RWPE2 (cell line): ENCODE measurements around the gene MANEA.

Source experiments
- ATAC-seq: fragments of 200-7000 bp; cut with Tn5 transposase; 3 replicates; pipeline ENCODE4 v1.9.1; 2021; ENCODE audit warnings: low read depth
- DNase-seq: peaks from one replicate; pipeline ENCODE4 v3.0.0-alpha.2; 2020; ENCODE audit warnings: low spot score
- H3K27ac ChIP-seq: fragments of 450-650 bp; 2 replicates; pipeline ENCODE4 v1.5.1; 2017; ENCODE audit warnings: mild to moderate bottlenecking; ENCODE audit not compliant: poor library complexity, severe bottlenecking
- H3K27me3 ChIP-seq: fragments of 250-450 bp; sonication (Bioruptor Pico); 2 replicates; pipeline ENCODE4 v1.5.1; 2021; ENCODE audit warnings: mild to moderate bottlenecking, moderate library complexity; ENCODE audit not compliant: insufficient read depth, poor library complexity, severe bottlenecking
- H3K36me3 ChIP-seq: fragments of 250-450 bp; sonication (Bioruptor Pico); 2 replicates; pipeline ENCODE4 v1.5.1; 2020; ENCODE audit warnings: low read depth, mild to moderate bottlenecking, moderate library complexity
- H3K4me1 ChIP-seq: fragments of 250-450 bp; sonication (Bioruptor Pico); 2 replicates; pipeline ENCODE4 v1.5.1; 2021; ENCODE audit warnings: mild to moderate bottlenecking, moderate library complexity; ENCODE audit not compliant: insufficient read depth, poor library complexity, severe bottlenecking
- H3K4me3 ChIP-seq: fragments of 250-450 bp; sonication (Bioruptor Pico); 2 replicates; pipeline ENCODE4 v1.5.1; 2021; ENCODE audit warnings: mild to moderate bottlenecking, moderate library complexity; ENCODE audit not compliant: severe bottlenecking
- H3K9me3 ChIP-seq: fragments of 250-450 bp; sonication (Bioruptor Pico); 2 replicates; pipeline ENCODE4 v1.5.1; 2021; ENCODE audit warnings: mild to moderate bottlenecking, moderate library complexity; ENCODE audit not compliant: severe bottlenecking
- TF ChIP-seq, protein P1 (sequence below): fragments of 450-650 bp; IDR thresholded peaks from one replicate; pipeline ENCODE4 v1.5.1; 2017; ENCODE audit warnings: mild to moderate bottlenecking, moderate library complexity; ENCODE audit not compliant: poor library complexity, severe bottlenecking

The MANEA gene

DNA sequence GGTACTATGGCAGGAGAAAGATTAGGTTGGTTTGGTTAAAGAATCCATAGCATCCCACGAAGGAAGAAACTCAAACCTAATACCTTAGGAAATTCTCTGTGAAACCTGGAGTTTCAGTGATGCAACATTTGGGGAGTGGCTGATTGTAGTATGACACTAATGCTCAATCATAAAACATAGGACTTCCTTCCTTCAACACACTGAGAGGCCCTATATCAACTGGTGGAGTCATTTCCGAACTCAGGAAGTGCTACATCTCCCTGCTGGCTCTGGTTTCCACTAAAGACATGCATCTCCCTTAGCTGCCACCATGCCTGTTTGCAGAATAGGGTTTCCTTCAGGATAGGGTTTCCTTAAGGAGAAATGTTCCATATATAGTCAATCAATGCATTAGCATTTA lies 5.2 kb upstream of the MANEA start:
- DNase-seq (no peak), ATAC-seq (peak; percentile 62)
- Histone ChIP-seq H3K9me3 (no peaks in the 10 kb centered on the region), H3K4me3 (no peak overlapping the region), H3K36me3 (no peaks in the 10 kb centered on the region), H3K4me1 (peaks cover 22% of the 10 kb centered on the region), H3K27ac (no peak overlapping the region), H3K27me3 (no peaks in the 10 kb centered on the region)
- TF ChIP-seq, protein P1, sequence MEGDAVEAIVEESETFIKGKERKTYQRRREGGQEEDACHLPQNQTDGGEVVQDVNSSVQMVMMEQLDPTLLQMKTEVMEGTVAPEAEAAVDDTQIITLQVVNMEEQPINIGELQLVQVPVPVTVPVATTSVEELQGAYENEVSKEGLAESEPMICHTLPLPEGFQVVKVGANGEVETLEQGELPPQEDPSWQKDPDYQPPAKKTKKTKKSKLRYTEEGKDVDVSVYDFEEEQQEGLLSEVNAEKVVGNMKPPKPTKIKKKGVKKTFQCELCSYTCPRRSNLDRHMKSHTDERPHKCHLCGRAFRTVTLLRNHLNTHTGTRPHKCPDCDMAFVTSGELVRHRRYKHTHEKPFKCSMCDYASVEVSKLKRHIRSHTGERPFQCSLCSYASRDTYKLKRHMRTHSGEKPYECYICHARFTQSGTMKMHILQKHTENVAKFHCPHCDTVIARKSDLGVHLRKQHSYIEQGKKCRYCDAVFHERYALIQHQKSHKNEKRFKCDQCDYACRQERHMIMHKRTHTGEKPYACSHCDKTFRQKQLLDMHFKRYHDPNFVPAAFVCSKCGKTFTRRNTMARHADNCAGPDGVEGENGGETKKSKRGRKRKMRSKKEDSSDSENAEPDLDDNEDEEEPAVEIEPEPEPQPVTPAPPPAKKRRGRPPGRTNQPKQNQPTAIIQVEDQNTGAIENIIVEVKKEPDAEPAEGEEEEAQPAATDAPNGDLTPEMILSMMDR = no peak

DNA sequence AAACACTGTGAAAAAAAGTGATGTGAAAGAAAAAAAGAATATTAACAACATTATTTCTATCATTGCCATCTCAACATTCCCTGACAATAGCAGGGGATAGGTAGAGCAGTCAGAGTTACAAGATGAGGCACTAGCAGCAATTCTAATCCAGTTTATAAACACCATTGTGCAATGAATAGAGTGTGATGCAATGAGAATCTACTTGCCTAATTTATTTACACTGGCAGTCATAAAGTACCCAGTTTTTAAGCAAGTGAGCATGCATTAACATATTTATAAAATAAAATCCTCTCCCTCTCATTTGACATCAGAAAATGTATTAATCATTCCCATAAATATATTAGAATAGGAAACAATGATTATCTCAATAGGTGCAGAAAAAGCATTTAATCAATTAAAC lies 2.5 kb upstream of the MANEA start:
- Histone ChIP-seq H3K9me3 (no peaks in the 10 kb centered on the region), H3K36me3 (no peaks in the 10 kb centered on the region), H3K4me1 (peaks cover 22% of the 10 kb centered on the region), H3K27me3 (no peaks in the 10 kb centered on the region), H3K4me3 (no peak overlapping the region), H3K27ac (no peak overlapping the region)
- no peak for DNase-seq
- TF ChIP-seq, protein P1 = no peak
- ATAC-seq = no peak

DNA sequence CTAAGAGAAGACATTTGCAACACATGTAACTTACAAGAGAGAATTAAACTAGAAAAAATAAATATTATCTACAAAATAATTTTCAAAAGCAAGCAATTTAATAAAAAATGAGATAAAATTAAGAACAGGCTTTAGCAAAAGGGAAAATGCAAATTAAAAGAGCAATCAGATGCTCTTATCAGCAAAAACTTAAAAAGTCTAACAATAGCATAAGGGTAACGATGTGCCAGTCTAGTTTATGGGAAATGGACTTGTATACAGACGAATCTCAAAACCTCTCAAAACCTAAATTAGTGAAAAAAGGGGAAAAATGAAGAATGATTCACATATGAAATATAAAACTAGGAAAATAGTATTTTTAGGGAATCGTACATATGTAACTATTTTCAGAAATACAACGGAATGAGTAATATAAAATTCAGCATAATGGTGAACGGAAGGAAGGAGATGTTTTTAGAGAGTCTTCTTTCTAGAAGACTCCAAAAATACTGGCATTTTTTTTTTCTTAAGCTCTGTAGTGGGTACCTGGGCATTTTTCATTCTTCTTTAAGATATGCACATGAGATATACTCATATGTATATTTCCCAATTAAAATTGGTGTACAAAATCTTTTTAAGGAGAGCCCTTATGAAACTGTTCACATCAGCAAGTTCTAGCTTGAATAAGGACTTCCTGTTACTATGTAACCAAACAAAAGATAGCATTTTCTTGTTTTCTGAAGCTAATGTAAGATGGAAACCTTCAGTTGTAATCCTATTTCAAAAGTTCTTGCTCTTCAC lies 927 bp upstream of the MANEA start:
- H3K36me3 ChIP-seq = no peaks in the 10 kb centered on the region
- no peaks in the 10 kb centered on the region for H3K27me3 ChIP-seq
- peaks cover 22% of the 10 kb centered on the region for H3K4me1 ChIP-seq
- H3K27ac ChIP-seq = peak overlapping the region; percentile 90
- ATAC-seq (no peak; the same call in 2 of the 3 replicates), DNase-seq (no peak)
- H3K9me3 ChIP-seq = no peaks in the 10 kb centered on the region
- TF ChIP-seq, protein P1 = no peak
- peak overlapping the region; percentile 59 for H3K4me3 ChIP-seq

DNA sequence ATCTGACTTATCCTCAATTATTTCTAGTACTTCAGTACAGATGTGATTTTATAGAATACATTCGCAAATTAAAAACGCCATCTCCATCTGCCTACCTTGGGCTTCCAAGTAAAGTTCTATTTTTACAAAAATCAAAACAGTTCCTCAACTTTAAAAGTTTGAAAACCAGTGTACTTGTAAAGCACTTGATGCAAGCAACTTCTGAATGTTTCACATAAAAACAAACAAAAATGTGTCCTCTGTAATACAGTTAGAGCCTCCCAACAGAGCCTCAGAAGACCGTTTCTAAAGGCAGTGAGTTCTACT lies 384 bp upstream of the MANEA start:
- Histone ChIP-seq H3K27ac (peak overlapping the region; percentile 90), H3K9me3 (no peaks in the 10 kb centered on the region), H3K4me3 (peak overlapping the region; percentile 59), H3K4me1 (peaks cover 20% of the 10 kb centered on the region), H3K36me3 (no peaks in the 10 kb centered on the region), H3K27me3 (no peaks in the 10 kb centered on the region)
- DNase-seq = no peak
- no peak for ATAC-seq
- TF ChIP-seq, protein P1 = no peak

DNA sequence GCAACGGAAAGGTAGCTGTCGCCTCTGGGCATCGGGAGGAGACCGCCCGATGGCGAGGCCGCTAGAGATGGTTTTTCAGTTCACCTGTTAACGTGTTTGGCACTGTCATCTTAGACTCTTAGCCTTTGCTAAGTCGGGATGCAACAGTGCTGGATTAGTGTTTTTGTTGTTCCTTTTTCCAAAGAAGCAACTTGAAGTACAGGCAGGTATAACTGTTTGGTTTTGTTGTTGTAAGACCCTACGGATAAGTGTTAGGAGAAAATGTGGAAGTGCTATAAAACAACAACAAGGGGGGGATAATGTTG lies 723 bp downstream of the MANEA start:
- H3K4me3 ChIP-seq = peak overlapping the region; percentile 59
- H3K27me3 ChIP-seq = no peaks in the 10 kb centered on the region
- peaks cover 2% of the 10 kb centered on the region; the same call in 1 of the 2 replicates for H3K36me3 ChIP-seq
- no peak; the same call in 2 of the 3 replicates for ATAC-seq
- TF ChIP-seq, protein P1 = no peak
- H3K9me3 ChIP-seq = no peaks in the 10 kb centered on the region
- peaks cover 15% of the 10 kb centered on the region for H3K4me1 ChIP-seq
- H3K27ac ChIP-seq = peak overlapping the region; percentile 90
- no peak for DNase-seq
